ENCODE measurements around the gene LINGO3.

DNA sequence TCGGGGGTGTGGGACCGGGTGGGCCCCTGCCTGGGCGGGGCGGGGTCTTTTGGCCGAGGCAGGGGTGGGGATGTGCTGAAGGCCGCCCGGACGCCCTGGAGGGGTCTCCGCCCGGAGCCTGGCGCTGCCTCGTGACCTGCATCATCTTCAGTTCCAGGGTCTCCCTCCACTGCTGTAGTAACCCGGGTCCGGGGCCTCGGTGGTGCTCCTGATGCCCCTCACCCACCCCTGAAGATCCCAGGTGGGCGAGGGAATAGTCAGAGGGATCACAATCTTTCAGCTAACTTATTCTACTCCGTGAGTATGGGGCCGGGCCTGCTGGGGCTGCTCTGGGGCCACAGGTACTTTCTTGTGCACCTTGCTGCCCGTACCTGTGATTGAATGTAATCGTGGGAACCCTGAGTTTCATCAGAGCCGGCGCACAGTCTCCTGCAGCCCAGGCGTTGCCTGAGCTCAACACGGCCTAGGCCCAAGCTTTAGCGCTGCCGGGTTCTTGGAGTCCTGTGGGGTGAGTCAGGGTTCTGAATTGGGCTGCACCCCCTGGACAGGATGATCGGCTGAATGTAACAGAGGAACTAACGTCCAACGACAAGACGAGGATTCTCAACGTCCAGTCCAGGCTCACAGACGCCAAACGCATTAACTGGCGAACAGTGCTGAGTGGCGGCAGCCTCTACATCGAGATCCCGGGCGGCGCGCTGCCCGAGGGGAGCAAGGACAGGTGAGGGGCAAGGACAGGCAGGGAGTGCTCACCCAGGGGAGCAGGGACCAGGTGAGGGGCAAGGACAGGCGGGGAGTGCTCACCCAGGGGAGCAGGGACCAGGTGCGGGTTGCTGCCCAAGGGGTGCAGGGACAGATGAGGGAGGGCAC, 36.5 kb downstream of the LINGO3 start:
- no peak for TF ChIP-seq POLR2A (IDR thresholded peaks at IDR 0.05; ENCODE audit: low read depth, low read length)
- no peak for TF ChIP-seq TAF1 (IDR thresholded peaks at IDR 0.05; ENCODE audit: low read depth, low read length)
- TF ChIP-seq POU2F2 (IDR thresholded peaks at IDR 0.05; ENCODE audit: low read depth, low read length): no peak
- TF ChIP-seq POLR2AphosphoS5 (IDR thresholded peaks at IDR 0.05; ENCODE audit: low read depth, low read length): no peak

Measured in GM12891 (cell line).